Glomerular visceral epithelial cell (primary cell): Measurements from ENCODE around the gene DMAP1.
"Not testable (repeated sequence)": the region's sequence is repeated elsewhere in the genome, so short reads cannot be mapped to it uniquely, and the experiment has no call there.

Source experiments
- DNase-seq: peaks from one replicate; pipeline ENCODE4 v3.0.0-alpha.2; 2016; ENCODE audit errors: extremely low spot score

DMAP1 gene

GRCh38 chr1:44213222-44214112, at the start of gene DMAP1:
TSS of gene DMAP1 (plus strand) at chr1:44213471. CDS start at chr1:44213754, 283 bp downstream.
- DNase-seq, result peak; percentile 86

GRCh38 chr1:44168520-44169098, 44.7 kb upstream of the DMAP1 start:
- no peak for DNase-seq

- no peak for DNase-seq
Measured at GRCh38 chr1:44170281-44170823, 42.9 kb upstream of the DMAP1 start.

- DNase-seq, result no peak
Measured at GRCh38 chr1:44174630-44175029, 38.6 kb upstream of the DMAP1 start.

GRCh38 chr1:44200336-44200735, 12.9 kb upstream of the DMAP1 start:
- DNase-seq, result no peak

GRCh38 chr1:44206545-44206944, 6.7 kb upstream of the DMAP1 start:
- not testable (repeated sequence) for DNase-seq

GRCh38 chr1:44208226-44208625, 5.0 kb upstream of the DMAP1 start:
- DNase-seq, result peak; percentile 27

DNA sequence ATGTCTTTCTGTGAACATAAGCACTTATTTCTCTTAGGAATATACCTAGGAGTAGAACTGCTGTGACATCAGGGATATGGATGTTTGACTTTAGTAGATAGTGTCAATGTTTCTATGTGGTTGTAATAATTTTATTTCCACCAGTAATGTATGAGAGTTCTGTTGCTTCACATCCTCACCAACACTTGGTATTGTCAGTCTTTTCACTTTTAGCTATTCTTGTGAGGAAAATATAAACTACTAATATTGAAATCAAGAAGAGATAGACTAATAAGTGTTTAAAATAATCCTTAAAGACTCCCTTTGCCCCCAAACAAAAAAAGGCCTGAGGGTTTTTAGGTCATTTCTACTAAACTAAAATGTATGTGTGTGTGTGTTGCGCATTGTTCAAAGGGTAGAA, 2.7 kb upstream of the DMAP1 start:
- DNase-seq, result no peak

- DNase-seq, result no peak
Measured at GRCh38 chr1:44212355-44213221, 683 bp upstream of the DMAP1 start.

DNA sequence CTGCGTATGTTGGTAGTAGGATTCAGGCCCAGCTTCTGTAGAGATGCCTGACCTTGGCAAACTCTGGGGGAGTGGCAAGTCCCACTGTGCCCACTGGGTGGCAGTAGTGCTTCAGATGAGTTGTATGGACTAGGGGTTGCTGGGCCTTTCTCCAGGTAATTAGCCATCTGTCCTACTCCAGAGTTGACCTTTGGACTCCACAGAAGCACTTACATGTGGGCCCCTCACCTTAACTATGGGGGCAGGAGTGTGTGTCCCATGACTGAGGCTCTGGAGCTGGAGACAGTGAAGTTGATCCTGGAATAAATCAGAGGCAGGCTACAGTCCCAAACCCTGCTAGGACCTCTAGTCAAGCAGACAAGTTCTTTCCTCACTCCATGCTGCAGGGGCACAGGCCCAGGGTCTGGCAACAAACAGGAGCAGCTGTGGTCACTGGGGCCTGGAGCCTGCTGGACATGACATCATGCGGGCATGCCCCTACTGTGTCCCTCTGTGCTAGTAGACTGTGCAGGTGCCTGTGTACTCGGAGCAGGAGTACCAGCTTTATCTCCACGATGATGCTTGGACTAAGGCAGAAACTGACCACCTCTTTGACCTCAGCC, 4.6 kb downstream of the DMAP1 start:
- DNase-seq, result peak; percentile 72

DNA sequence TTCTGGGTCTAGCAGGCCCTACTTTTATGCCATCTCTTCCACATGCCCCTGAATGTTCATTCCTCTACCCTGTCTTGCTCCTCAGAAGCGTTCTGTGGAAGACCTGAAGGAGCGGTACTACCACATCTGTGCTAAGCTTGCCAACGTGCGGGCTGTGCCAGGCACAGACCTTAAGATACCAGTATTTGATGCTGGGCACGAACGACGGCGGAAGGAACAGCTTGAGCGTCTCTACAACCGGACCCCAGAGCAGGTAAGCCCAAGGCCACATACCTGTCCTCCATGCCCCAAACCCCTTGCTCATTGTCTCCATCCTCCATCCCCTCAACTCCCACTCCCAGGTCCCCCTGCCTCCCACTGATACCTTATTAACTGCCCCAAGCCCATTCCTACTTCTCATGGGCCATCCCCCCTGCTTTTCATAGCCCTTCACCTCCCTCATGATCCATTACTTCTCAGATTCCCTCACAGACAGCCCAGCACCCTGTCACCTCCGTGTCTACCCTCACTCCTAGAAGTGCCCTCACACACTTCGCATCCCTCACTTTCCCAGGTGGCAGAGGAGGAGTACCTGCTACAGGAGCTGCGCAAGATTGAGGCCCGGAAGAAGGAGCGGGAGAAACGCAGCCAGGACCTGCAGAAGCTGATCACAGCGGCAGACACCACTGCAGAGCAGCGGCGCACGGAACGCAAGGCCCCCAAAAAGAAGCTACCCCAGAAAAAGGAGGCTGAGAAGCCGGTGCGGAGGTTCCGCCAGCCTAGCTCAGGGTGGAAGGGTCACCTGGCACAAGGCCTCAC, 5.4 kb downstream of the DMAP1 start:
- no peak for DNase-seq

DNA sequence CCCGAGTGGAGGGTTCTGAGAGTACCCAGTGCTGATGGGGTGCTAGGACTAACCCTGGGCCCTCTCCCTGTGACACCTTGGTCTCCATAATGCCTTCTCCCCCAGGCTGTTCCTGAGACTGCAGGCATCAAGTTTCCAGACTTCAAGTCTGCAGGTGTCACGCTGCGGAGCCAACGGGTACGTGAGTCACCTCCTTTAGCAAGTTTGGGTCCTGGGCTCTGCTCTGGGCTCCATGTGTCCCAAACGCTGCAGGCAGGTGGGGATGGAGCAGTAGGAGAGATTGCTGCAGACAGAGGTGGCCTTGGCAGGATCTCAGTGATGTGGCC, 6.0 kb downstream of the DMAP1 start:
- no peak for DNase-seq

DNA sequence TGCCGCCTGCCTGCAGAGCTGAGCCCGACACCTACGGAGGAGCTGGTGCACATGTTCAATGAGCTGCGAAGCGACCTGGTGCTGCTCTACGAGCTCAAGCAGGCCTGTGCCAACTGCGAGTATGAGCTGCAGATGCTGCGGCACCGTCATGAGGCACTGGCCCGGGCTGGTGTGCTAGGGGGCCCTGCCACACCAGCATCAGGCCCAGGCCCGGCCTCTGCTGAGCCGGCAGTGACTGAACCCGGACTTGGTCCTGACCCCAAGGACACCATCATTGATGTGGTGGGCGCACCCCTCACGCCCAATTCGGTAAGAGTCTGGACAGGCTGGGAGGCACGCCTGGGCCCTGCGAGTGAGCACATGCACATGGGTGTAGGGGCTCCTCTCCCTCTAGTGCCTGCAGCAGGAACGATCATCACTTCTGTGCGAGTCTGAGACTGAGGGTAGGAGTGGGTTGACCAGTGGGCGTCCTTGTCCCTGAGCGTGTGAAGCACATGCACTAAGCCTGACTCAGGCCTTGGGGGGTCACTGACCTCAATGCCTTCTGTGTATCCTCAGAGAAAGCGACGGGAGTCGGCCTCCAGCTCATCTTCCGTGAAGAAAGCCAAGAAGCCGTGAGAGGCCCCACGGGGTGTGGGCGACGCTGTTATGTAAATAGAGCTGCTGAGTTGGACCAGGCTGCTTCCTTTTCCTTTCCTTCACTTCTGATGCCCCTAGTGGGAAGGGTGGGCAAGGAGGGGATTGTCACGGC, 6.9 kb downstream of the DMAP1 start:
- DNase-seq, result no peak

GRCh38 chr1:44220755-44221154, 7.5 kb downstream of the DMAP1 start:
- DNase-seq, result no peak

DNA sequence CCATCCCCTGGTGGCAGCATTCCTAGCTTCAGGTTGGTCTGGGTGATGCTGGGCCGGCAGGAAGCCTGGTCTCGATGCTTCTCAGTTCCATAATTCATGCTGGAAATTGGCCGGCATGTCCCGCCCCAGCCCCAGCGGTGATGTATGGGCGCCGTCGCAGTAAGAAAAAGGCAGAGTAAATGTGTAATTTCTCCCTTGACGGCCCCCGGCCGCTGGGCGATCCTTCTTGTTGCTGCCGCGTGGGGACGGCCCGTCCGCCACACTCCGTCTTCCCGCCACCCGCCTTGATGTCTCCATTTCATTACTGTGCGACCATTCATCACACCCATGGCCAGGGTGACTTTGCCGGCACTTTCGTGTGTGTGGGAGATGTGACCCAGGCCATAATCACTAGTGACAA, 8.5 kb downstream of the DMAP1 start:
- no peak for DNase-seq

DNA sequence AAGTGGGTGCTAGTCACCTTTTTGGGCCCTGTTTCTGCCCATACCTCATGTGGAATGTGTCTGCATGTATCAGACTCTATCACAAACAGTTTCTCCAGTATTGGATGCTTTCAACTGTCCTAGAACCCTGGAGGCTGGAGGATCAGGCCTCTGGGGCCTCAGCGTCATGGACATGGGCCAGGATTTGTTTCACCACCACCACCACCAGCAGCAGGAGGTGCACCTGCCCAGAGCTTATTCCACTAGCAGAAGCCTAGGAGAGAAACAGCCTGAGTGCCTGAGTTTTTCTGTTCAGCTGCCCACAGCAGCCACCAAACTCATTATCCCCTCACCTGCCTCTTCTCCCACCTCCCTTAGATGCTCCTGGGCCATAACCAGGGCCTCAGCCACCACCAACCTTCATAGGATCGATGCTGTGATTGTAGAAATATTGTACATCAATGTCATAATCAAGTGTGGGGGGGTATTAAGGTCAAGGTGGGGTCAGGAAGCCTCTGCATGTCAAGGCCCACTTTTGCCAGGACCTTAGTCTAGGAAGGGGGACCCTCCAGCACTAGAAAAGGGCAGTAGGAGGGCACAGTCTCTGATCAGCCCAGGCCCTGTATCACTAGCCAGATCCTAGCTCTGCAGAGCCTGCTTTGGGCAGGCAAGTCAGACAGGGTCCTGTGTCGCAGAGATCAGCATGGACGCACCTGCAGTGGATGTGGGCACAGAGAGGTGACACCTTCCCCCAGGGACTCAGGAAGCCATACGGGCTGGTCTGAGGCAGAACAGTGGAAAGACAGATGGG, 9.3 kb downstream of the DMAP1 start:
- DNase-seq, result no peak

- DNase-seq, result no peak
Measured at GRCh38 chr1:44223187-44223610, 9.9 kb downstream of the DMAP1 start.

DNA sequence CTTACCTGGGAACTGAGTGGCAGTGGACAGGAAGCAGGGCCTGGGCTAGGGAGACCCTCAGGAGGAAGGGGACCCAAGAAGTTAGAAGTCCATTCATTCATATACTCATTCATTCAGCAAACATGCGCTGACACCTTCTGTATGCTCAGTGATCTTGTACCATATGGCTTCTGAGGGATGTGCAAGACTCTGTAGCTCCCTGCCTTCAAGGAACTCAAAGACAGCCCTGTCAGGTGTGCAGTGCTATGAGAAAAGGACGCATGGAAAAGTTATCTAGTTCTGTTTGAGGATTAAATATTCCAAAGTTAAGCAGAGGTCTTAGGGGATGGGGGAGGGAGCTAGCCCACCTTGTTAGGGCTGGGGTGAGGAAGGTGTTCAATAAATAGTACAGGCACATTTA, 12.5 kb downstream of the DMAP1 start:
- DNase-seq, result no peak

DNA sequence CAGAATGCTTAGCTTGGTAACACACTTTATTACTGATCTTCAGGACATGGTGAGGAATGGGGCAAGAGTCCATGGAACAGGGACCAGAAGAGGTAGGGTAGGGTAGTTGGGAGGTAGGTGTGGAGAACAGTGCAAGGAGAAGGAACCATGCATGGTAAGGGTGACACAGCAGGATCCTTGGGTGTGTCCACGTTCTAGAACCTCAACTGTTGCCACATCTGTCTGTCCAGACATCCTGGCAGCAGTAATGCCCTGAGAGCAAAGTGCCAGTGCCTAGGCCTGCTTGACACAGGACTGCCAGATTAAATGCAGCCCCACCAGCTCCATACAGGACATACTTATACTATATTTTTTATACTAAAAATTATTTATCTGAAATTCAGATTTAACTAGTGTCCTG, 13.9 kb downstream of the DMAP1 start:
- no peak for DNase-seq
